ENCODE data around the gene GMDS.

The GMDS gene

DNA sequence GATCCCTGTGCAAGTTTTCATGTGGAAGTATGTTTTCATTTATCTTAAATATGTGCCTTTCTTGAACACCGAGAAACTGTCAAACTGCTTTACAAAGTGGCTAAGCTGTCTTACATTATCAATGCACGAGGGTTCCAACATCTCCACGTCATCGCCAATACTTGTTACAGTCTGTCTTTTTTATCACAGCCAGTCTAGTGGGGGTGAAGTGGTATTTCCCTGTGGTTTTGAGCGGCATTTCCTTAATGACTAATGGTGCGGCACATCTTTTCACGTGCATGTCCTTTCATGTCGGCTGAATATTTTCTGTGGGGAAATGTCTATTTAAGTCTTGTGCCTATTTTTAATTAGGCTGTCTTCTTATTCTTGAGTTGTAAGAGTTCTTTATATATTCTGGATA, 355.3 kb downstream of the GMDS start:
- no peak for DNase-seq

- DNase-seq: no peak
Observed at GRCh38 chr6:1885576-1886011, 359.8 kb downstream of the GMDS start.

- DNase-seq: no peak
Observed at GRCh38 chr6:1884313-1884712, 361.1 kb downstream of the GMDS start.

DNA sequence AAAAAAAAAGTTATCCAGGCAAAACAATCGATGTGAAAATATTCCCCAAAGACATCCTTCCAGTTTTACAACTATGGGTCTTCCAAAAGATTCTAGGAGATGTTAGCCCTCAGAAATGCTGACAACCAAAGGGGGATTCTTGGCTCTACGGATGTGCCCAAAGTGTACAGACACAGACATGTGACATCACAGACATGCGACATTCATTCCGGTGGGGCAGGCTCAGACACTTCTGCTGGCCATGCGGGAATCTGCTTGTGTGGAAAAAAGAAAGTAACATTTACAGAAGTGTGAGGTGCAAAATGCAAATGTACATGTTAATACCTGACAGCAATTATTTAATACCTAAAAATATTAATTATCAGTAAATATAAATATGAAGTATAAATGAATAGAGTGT, 367.1 kb downstream of the GMDS start:
- no peak for DNase-seq

DNA sequence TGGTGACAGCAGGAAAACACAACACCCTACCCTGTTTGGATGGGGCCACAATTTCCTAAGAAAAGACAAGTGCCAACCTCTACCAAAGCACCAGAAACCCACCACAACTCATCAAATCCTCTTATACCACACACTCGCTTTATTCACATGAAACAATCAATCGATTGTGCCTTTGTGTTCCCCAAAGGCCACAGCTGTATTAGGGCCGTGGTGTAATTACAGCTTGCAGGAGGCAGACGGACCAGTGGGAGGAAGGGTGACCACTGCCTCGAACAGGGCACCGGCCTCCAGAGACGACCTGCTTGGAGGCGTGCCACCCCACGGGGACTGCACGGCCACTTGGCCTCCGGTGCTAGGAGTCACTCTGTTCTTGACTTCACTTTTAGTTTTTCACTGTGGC, 371.6 kb downstream of the GMDS start:
- peak in 7 of 14 donors; percentile 26 to 43 (median 32) for DNase-seq

DNA sequence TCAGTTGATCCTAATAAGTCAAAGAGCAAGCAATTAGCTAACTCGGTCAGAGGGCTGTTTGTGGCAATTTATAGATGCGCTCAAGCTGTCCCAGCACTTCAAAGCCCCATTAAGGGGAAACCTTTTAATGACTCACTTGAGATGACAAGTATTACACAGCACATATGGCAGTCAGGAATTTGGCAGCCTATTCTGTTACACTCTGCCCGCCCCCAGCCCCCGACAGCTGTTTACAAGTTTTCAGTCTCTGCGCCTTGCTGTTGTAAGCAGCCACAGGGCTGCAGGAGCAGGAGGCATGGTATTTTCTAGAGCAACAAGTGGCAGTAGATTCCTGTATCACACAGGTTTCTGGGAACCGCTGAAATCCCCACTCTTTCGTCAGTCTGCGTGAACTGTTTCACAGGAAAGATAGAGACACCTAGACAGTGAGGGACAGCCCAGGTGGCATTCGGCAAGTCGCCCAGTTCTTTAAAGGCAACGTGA, 372.7 kb downstream of the GMDS start:
- DNase-seq: no peak

DNA sequence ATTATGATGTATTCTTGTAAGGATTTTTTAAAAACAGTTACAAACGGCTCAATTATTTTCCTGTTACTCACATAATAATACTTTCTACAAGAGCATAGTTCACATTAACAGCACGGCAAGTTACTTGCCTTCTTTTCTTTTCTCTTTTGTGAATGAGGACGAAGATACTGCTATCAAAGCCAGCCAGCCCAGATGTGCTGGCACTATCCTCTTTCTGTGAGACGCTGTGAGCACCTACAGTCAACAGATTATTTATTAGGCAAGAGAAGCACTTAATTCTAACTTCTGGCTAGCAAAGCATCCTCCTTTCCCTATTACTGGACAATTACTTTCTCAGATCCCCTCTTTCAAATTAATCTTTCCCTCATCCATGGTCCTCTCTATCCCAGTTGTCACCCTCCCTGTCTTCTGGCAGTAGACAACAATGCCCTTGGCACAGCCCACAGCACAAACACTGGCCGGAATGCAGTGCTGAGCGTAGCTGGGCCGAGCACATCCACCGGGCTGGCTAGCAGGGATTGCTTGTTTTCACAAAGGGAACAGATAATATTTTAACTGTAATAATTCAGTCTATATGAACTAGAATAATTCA, 373.6 kb downstream of the GMDS start:
- peak in 8 of 14 donors; percentile 11 to 36 (median 23) for DNase-seq

- DNase-seq: no peak
Observed at GRCh38 chr6:1870932-1871331, 374.5 kb downstream of the GMDS start.

DNA sequence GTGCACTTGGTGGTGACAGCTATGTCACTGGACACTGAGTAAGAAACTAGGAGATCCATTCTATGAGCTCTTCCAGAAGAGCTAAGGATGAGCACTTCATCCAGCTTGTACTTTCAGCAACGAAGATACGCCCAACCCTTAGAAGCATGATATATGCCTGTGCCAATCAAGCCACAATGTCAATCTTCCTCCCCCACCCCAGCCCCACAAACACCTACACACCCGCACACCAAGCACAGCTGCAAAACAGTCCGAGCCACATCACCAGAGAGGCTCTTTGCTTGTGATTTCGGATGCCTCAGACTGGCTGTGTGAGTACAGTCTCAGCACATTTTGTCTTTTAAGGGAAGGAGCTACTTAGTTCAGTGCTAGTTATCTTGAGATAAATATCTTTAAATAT, 375.2 kb downstream of the GMDS start:
- no peak for DNase-seq

DNA sequence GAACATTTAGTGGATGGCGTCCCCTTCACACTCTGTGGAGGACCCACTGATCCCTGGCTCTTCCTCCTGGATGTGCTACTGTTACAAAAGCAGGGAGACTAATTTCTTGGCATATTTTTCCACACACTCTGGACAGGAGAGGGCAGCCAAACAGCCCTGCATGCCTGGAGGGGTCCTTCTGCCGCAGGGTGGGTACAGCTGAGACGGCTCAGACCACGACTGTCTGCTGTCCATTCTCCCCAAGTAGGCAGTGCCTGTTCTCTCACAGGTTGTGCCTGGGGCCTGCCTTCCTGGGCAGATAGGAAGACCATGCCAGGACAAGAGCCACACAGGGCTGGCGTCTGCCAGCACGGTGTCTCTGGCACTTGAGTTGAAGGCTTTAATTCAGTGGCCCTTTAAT, 375.6 kb downstream of the GMDS start:
- DNase-seq: no peak

GRCh38 chr6:1869308-1869707, 376.1 kb downstream of the GMDS start:
- DNase-seq: no peak

- no peak for DNase-seq
Observed at GRCh38 chr6:1868561-1869261, 376.7 kb downstream of the GMDS start.

- no peak for DNase-seq
Observed at GRCh38 chr6:1867197-1867596, 378.2 kb downstream of the GMDS start.

DNA sequence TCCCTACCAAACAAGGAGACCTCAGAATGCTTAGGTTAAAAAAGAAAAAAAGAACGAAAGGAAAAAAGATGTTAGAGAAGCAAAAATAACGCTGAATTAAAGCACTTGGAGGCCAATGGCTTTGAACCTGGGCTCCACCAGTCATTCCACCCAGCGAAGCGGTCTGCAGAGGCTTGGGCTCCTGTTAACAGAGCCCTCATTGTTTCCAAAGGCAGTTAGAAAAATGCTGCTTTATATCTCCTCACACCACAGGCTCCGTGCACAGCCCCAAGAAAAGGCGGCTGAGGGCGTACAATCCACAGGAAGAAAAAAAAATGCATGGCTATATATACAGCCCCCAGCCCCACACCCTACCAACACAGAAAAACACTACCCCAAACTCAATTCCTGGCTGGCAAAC, 379.8 kb downstream of the GMDS start:
- DNase-seq: peak in 6 of 14 donors; percentile 6 to 20 (median 12)

DNA sequence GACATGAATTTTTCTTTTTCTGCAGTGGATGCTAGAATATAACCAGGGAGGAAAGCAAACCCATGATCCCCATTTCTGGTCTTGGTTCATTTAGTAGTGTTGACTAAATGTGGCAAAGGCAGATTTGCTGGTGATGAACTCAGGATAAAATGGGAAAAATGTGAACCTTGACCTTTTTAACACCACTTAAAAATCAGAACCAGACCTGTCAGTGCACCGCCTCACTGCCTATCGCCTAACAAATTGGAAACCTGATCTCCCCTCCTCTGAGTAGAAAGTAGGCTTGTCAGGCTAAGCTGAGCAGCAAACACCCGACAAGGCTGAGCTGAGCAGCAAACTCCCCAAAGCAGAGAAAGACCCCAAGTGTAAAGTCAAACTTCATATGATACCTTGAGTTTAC, 380.9 kb downstream of the GMDS start:
- DNase-seq: no peak

DNA sequence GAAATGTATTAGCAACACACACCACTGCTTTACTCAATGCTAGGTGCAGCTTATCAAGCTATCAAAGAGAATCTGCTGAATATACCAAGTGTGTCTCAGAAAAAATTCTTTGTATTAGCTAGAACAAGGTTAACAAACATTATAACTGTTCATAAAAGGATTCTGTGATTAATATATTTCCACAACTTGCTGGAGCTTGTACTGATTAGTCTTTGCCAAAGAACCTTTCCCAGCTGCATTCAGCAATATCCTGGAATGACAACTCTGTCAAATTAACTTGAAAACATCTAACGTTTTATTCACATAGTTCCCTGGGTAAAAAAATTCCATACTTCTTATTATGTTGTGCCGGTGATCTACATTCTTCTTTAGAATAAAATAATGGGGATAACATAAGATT, 383.0 kb downstream of the GMDS start:
- DNase-seq: no peak

- DNase-seq: no peak
Observed at GRCh38 chr6:1860756-1861348, 384.6 kb downstream of the GMDS start.

- no peak for DNase-seq
Observed at GRCh38 chr6:1858859-1859258, 386.5 kb downstream of the GMDS start.

DNA sequence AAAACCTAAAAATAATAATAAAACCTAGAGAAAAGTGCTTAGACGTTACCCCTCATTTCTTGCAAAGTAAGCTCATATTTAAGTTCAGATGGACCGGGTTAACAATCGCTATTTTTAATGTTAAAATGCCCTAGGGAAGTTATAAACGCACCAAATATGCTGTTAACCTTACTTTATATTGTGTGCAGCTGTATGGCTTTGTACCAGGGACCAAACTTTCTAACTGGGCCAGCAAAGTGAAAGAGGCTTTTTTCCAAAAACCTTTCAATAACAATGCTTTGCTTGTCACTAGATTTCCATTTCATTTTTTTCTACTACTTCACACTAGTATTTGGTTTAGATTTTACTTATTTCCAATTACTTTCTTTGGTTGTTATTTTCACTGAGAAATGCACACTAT, 387.2 kb downstream of the GMDS start:
- no peak for DNase-seq

DNA sequence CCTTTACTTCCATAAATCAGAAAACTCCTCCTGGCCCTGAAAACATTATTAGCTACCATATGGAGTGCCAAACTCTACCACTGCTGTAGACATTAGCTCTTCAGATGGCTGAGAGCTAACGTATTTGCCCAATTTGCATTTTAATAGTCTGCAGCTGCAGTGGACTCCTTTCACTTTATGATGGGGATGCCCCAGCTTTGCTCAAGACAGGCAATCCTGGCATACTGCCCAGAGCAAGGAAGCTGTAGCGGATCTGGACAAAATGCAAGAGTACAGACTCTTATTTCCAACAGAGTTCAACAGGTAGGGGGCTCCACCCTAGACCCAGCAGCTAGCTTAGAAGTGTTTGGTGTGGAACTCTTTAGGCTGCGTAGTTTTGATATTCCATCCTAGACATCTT, 389.0 kb downstream of the GMDS start:
- DNase-seq: peak in 1 of 14 donors; percentile 4

GRCh38 chr6:1855890-1856289, 389.5 kb downstream of the GMDS start:
- no peak for DNase-seq

DNA sequence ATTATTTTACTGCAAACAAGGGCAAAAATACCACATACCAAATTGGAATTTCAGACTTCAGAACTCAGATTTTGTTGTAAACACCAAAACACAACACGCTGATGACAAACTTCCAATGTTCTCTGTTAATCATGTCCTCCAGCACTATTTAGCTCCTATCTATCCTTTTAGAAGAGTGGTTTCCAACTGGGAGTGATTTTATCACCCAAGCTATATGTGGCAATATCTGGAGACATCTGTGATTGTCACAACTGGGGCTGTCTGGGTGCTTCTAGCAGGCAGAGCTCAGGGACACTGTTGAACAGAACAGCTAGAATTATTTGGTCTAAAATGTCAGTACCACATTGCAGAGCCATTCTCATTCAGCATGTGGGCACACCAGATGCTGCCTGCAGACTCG, 391.1 kb downstream of the GMDS start:
- DNase-seq: no peak

GRCh38 chr6:1853761-1854160, 391.6 kb downstream of the GMDS start:
- DNase-seq: no peak

All from C1 segment of cervical spinal cord (tissue), 14 donors.